ENCODE results near the gene MAML1. TPM values are rescaled to one million over a fixed set of nuclear protein-coding genes. Genes with fewer than 3 reads are reported as not detected.
"Not testable (repeated sequence)": the region's sequence is repeated elsewhere in the genome, so short reads cannot be mapped to it uniquely, and the experiment has no call there.

MAML1 gene
- total RNA-seq, 2 donors from 2014 or later: 25.3 to 29.6 TPM

GRCh38 chr5:179729303-179729702 is 3.3 kb upstream of the MAML1 start:
- no peaks in the 10 kb centered on the region for H3K9me3 Mint-ChIP-seq
- no peak for DNase-seq (ENCODE audit: low spot score in 2 of 2)
- H3K27ac Mint-ChIP-seq: no peak overlapping the region
- H3K36me3 Mint-ChIP-seq: peaks cover 13 to 21% of the 10 kb centered on the region in 2 donors
- ATAC-seq: no peak

- ATAC-seq (no peak), DNase-seq (ENCODE audit: low spot score in 2 of 2) (no peak)
- Mint-ChIP-seq H3K27ac (no peak overlapping the region), H3K36me3 (peaks cover 14 to 25% of the 10 kb centered on the region in 2 donors), H3K9me3 (no peaks in the 10 kb centered on the region)
These were observed 2.9 kb upstream of the MAML1 start for GRCh38 chr5:179729727-179730126.

GRCh38 chr5:179730356-179730755 is 2.3 kb upstream of the MAML1 start:
- DNase-seq (ENCODE audit: low spot score in 2 of 2): no peak
- H3K36me3 Mint-ChIP-seq: peaks cover 15 to 26% of the 10 kb centered on the region in 2 donors
- no peaks in the 10 kb centered on the region for H3K9me3 Mint-ChIP-seq
- no peak for ATAC-seq
- H3K27ac Mint-ChIP-seq: no peak overlapping the region

- no peak for DNase-seq (ENCODE audit: low spot score in 2 of 2)
These were observed 1.8 kb upstream of the MAML1 start for GRCh38 chr5:179730852-179731251.

GRCh38 chr5:179731791-179732411 is 721 bp upstream of the MAML1 start:
- DNase-seq (ENCODE audit: low spot score in 2 of 2) (peak; percentile 26 to 62), ATAC-seq (peak; percentile 49 to 64)
- H3K27ac Mint-ChIP-seq: peak overlapping the region; percentile 91 to 95
- H3K9me3 Mint-ChIP-seq: no peaks in the 10 kb centered on the region
- peaks cover 15 to 25% of the 10 kb centered on the region in 2 donors for H3K36me3 Mint-ChIP-seq

More at GRCh38 chr5:179730852-179731251, 1.8 kb upstream of the MAML1 start:
- Mint-ChIP-seq H3K27ac (no peak overlapping the region), H3K36me3 (peaks cover 15 to 26% of the 10 kb centered on the region in 2 donors), H3K9me3 (no peaks in the 10 kb centered on the region)
- ATAC-seq: no peak

GRCh38 chr5:179732918-179733771 is 523 bp downstream of the MAML1 start:
- Mint-ChIP-seq H3K36me3 (peaks cover 15 to 33% of the 10 kb centered on the region in 2 donors), H3K27ac (peak overlapping the region; percentile 91 to 97)

GRCh38 chr5:179733772-179734126 is 1.1 kb downstream of the MAML1 start:
- Mint-ChIP-seq H3K9me3 (no peaks in the 10 kb centered on the region), H3K27ac (peak overlapping the region; percentile 91 to 97), H3K36me3 (peaks cover 15 to 39% of the 10 kb centered on the region in 2 donors)
- DNase-seq (ENCODE audit: low spot score in 2 of 2): no peak
- no peak for ATAC-seq

More at GRCh38 chr5:179732918-179733771, 523 bp downstream of the MAML1 start:
- no peaks in the 10 kb centered on the region for H3K9me3 Mint-ChIP-seq
- DNase-seq (ENCODE audit: low spot score in 2 of 2) (peak in 1 of 2 donors; percentile 51), ATAC-seq (peak; percentile 13 to 41)

GRCh38 chr5:179734536-179735164 is 2.0 kb downstream of the MAML1 start:
- ATAC-seq (no peak), DNase-seq (ENCODE audit: low spot score in 2 of 2) (no peak)
- Mint-ChIP-seq H3K27ac (peak overlapping the region in 1 of 2 donors; percentile 91), H3K36me3 (peaks cover 15 to 44% of the 10 kb centered on the region in 2 donors), H3K9me3 (no peaks in the 10 kb centered on the region)

GRCh38 chr5:179738742-179739141 is 6.1 kb downstream of the MAML1 start:
- no peak overlapping the region for H3K27ac Mint-ChIP-seq
- ATAC-seq (peak in 1 of 2 donors; percentile 59), DNase-seq (ENCODE audit: low spot score in 2 of 2) (no peak)
- H3K36me3 Mint-ChIP-seq: peaks cover 10 to 41% of the 10 kb centered on the region in 2 donors
- no peaks in the 10 kb centered on the region for H3K9me3 Mint-ChIP-seq

GRCh38 chr5:179744106-179744505 is 11.5 kb downstream of the MAML1 start:
- not testable (repeated sequence) for H3K9me3 Mint-ChIP-seq; DNase-seq (ENCODE audit: low spot score in 2 of 2); H3K27ac Mint-ChIP-seq; ATAC-seq
- peaks cover 0 to 14% of the 10 kb centered on the region in 2 donors for H3K36me3 Mint-ChIP-seq

GRCh38 chr5:179746872-179747271 is 14.2 kb downstream of the MAML1 start:
- Mint-ChIP-seq H3K36me3 (peaks cover 0 to 17% of the 10 kb centered on the region in 2 donors), H3K27ac (no peak overlapping the region), H3K9me3 (no peaks in the 10 kb centered on the region)
- ATAC-seq: no peak
- DNase-seq (ENCODE audit: low spot score in 2 of 2): no peak

- no peak for DNase-seq (ENCODE audit: low spot score in 2 of 2)
- no peak overlapping the region for H3K27ac Mint-ChIP-seq
- peaks cover 0 to 17% of the 10 kb centered on the region in 2 donors for H3K36me3 Mint-ChIP-seq
- no peaks in the 10 kb centered on the region for H3K9me3 Mint-ChIP-seq
- no peak for ATAC-seq
These were observed 15.2 kb downstream of the MAML1 start for GRCh38 chr5:179747811-179748210.

GRCh38 chr5:179749857-179750508 is 17.4 kb downstream of the MAML1 start:
- Mint-ChIP-seq H3K36me3 (peaks cover 0 to 24% of the 10 kb centered on the region in 2 donors), H3K27ac (peak overlapping the region in 1 of 2 donors; percentile 46), H3K9me3 (no peaks in the 10 kb centered on the region)
- ATAC-seq: no peak
- no peak for DNase-seq (ENCODE audit: low spot score in 2 of 2)

GRCh38 chr5:179753971-179754370 is 21.3 kb downstream of the MAML1 start:
- Mint-ChIP-seq H3K27ac (peak overlapping the region in 1 of 2 donors; percentile 8), H3K9me3 (no peaks in the 10 kb centered on the region), H3K36me3 (peaks cover 0 to 19% of the 10 kb centered on the region in 2 donors)
- ATAC-seq (no peak), DNase-seq (ENCODE audit: low spot score in 2 of 2) (no peak)

- Mint-ChIP-seq H3K36me3 (peaks cover 0 to 15% of the 10 kb centered on the region in 2 donors), H3K27ac (peak overlapping the region; percentile 8 to 38), H3K9me3 (no peaks in the 10 kb centered on the region)
- no peak for DNase-seq (ENCODE audit: low spot score in 2 of 2)
- ATAC-seq: no peak
These were observed 22.4 kb downstream of the MAML1 start for GRCh38 chr5:179755022-179755421.

GRCh38 chr5:179758955-179759354 is 26.3 kb downstream of the MAML1 start:
- peak; percentile 30 to 46 for ATAC-seq
- Mint-ChIP-seq H3K9me3 (no peaks in the 10 kb centered on the region), H3K27ac (peak overlapping the region; percentile 16 to 68), H3K36me3 (no peaks in the 10 kb centered on the region)
- DNase-seq (ENCODE audit: low spot score in 2 of 2): no peak
